ENCODE measurements around the gene TSFM.
A peak's percentile ranks its signal among the peaks of the same experiment; 100 is the strongest.

Gene TSFM

GRCh38 chr12:57746025-57746424, 36.6 kb upstream of the TSFM start:
- no peak for DNase-seq

GRCh38 chr12:57749061-57749460, 33.5 kb upstream of the TSFM start:
- DNase-seq = no peak

- DNase-seq = no peak
Measured at GRCh38 chr12:57750561-57751431, 31.8 kb upstream of the TSFM start.

GRCh38 chr12:57751432-57751787, 31.2 kb upstream of the TSFM start:
- DNase-seq = no peak

- DNase-seq = peak; percentile 100
Measured at GRCh38 chr12:57751788-57752667, 30.6 kb upstream of the TSFM start, which contains the start of gene CDK4. CDK4 (minus strand) TSS chr12:57752310; CDS start chr12:57751717, 593 bp downstream.

- no peak for DNase-seq
Measured at GRCh38 chr12:57752668-57753000, 30.0 kb upstream of the TSFM start.

- DNase-seq = no peak
Measured at GRCh38 chr12:57753756-57754337, 28.7 kb upstream of the TSFM start.

- peak; percentile 96 for DNase-seq
Measured at GRCh38 chr12:57754411-57755193, 28.0 kb upstream of the TSFM start, which contains the start of gene MARCHF9. MARCHF9 (plus strand) TSS chr12:57755103; CDS start chr12:57755529, 426 bp downstream.

GRCh38 chr12:57755194-57755453, 27.5 kb upstream of the TSFM start:
- no peak for DNase-seq

- DNase-seq = peak; percentile 69
Measured at GRCh38 chr12:57755454-57756372, 26.9 kb upstream of the TSFM start.

GRCh38 chr12:57756406-57757341, 25.9 kb upstream of the TSFM start:
- DNase-seq = peak; percentile 84

GRCh38 chr12:57757771-57758170, 24.8 kb upstream of the TSFM start:
- no peak for DNase-seq

GRCh38 chr12:57758552-57759359, 23.8 kb upstream of the TSFM start:
- no peak for DNase-seq

- peak; percentile 69 for DNase-seq
Measured at GRCh38 chr12:57759360-57759980, 23.1 kb upstream of the TSFM start.

- no peak for DNase-seq
Measured at GRCh38 chr12:57760347-57760982, 22.1 kb upstream of the TSFM start.

GRCh38 chr12:57761391-57761998, 21.1 kb upstream of the TSFM start:
- no peak for DNase-seq

GRCh38 chr12:57762463-57762862, 20.1 kb upstream of the TSFM start:
- DNase-seq = no peak

Measured in RPMI8226 (cell line).